GM18526 (cell line): ENCODE measurements around the gene TNIK.

ENCODE experiments used
- POLR2A ChIP-seq: IDR thresholded peaks from 3 replicates; pipeline ENCODE4 v1.6.1; 2011; ENCODE audit not compliant: insufficient read length; ENCODE audit errors: extremely low read depth

TNIK gene

DNA sequence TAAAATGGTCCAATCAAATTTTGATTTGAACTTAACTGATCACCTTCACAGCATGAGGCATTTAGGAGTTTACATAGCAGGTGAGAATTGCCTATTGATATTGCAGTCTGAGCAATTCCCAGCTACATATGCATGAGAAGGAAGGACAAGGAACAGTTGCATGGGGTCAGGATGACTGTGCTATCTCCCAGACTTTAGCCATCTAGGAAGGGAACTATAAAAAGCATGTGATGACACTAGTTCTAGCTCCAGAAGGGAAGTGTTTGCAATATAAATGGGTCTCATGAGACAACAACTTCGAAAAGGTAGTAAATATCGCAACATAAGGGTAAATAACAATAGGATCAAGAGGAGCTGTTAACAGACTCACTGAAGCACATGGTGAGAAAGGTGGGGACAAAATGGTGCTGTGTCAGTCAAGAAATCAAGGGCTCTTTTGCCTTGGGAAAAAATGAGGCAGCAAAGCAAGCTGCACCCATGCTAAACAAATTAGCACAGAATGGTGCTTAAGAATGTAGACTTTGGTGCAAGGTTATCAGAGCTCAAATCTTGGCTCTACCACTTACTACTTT is 343.3 kb downstream of the TNIK start:
- TF ChIP-seq POLR2A, result no peak

DNA sequence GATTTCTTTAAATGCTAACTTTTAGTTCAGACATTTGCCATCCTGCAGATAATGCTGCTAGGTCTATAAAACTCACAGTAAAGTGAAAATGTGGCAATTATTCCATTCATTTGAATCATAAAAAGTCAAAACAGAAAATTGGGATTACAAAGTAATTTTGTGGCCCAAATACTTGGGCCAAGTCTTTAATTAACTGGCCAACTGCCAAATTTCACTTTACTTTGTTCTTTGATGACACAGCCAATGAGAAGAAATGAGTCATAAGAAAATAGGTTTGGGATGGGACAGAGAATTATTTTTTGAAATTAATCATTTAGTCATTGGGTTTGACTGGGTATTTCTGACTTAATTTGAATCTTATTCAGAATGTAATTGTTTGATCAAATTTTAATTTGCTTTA is 343.8 kb downstream of the TNIK start:
- no peak for TF ChIP-seq POLR2A

DNA sequence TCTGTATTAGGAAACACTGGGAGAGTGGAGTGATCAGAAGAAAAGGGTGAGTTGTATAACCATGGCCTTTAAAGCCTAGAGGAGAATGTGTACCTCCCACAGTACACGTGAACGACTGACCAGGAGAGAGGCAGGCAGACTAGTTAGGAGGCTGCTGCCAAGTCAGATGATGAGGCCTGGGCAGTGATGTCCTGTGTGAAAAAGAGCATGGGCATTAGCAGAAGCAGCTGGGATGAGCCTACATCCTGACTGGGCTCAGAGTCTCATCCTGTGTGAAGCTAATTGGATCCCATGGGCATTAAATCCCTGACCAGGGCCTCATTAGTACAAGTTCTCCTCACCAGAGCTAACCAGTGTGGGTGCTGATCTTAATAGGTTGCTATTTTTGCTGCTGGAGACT is 344.5 kb downstream of the TNIK start:
- TF ChIP-seq POLR2A, result no peak

DNA sequence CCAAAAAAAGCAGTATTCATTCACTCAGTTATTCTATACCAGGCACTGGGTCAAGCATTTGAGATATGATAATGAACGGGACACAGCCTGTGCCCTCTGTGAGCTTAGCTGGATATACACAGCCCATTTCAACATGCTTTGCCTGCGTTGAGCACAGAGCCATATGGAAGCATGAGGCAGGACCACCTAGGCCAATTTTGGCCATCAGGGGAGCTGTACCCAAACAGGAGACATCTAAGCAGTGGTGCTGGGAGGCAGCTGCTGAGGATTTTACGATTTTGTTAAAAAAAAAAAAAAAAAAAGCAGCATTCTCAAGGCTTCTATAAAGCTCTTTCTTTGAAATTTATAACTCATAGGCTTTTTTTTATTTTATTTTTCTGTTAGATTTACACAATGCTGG is 346.5 kb downstream of the TNIK start:
- TF ChIP-seq POLR2A, result no peak

DNA sequence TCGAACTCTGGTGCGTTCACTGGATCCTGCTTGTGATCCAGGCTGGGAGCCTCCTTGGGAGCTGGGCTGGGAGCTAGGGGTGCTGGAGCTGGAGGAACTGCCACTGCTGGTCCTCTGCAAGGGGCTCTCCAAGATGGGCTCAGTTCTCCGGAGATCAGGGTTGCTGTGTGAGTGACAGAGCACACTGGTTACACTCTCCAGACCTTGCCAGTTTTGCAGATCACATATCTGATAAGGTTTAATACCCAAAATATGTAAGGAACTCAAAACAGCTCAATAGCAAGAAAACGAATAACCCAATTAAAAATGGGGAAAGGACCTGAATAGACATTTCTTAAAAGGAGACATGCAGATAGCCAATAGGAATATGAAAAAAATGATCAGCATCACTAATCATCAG is 349.5 kb downstream of the TNIK start:
- no peak for TF ChIP-seq POLR2A

DNA sequence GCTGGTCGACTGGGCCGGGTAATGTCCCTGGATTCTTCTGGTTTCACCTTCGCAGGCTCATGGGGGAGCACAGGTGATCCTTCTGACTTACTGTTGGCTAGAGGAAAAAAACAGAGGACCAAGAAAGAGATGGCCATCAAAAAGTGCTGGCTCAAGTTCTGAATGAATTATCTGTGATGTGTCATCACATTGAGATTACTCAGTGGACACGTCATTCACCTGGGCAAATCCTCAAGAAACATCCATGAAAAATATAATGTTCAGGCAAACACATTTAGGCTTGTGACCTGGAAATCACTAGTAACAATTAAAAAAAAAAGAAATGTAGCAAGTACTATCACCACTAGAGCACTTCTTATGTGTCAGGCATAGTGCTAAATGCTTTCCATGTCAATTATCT is 352.1 kb downstream of the TNIK start:
- TF ChIP-seq POLR2A, result no peak

DNA sequence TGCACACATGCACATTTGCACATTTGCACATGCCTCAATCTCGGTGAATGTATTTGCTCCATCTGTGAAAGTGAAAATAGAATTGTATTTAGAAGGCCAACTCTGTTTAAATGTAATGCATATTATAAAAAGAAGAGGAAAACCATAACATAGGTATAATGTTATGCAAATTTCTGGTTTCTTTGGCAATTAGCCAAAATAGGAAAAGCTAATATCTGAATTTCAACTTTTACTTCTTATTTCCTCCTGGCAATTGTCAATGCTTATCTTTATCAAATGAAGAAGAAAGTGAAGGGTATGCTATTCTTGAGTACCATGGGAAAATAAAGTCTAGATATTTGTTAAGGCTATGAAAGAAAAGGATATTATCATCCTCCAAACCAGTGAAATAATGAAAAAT is 357.0 kb downstream of the TNIK start:
- TF ChIP-seq POLR2A, result no peak

DNA sequence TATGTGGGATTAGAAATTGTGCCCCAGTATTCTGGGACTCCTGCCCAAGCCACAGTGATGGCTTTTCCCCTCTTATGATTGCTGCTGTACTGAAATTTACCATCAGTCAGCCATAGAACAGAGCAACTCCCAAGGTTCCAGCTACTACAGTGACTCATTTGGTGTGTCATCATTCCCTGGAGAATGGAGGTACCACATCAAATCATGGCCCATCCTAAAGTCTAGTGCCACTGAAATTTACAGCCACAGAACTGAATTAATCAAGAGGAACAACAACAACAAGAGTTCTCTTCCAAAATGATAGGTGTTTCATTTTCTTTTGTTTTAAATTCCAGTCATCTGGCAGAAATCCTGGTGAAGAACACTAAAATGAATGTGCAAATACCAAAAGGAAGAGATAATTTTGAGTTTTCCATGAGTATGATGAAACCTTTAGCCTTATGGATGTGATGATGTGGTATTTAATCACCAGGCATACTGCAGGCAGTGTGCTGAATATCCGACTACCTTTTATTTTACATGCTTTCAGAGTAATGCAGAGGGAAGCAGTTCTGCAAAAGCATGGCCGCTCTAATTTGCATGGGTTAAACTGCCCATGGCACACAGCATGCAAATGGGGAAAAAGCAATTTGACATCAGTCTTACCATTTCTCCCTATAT is 358.1 kb downstream of the TNIK start:
- no peak for TF ChIP-seq POLR2A

DNA sequence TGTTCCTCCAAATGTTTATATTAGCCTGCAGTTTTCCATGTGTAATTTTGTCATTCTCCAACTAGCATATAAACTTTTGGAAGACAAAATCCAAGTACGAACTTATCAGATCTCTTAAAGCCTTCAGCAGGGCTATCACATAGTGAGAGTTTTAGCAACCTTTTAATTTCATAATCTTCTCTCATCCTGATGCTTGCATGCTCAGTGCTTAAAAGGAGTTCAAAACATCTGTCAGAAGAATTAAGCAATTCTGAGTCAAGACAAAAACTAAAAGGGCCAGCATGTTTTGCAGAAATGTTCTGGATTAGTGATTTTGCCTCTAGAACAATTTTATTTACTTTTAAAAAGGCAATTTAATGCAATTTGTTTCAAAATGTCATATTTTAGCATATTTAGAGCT is 360.3 kb downstream of the TNIK start:
- TF ChIP-seq POLR2A, result no peak

DNA sequence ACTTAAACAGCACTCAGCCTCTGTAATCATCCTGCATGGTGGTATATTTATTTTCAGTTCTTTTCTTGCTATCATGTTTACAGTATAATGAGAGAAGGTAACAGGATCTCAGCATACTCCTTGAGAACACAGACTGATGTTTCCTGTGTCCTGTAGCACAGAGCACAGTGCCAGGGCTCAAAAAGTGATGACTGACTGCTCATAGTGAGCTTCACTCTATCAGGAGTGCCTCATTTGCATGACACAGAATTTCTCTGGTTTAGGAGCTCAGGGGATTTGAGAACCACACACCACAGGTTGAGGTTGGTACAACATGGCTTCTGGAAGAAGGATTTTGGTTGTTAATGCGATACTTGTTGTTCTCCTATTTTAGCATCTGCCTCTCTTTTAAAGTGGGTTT is 365.1 kb downstream of the TNIK start:
- TF ChIP-seq POLR2A, result no peak

DNA sequence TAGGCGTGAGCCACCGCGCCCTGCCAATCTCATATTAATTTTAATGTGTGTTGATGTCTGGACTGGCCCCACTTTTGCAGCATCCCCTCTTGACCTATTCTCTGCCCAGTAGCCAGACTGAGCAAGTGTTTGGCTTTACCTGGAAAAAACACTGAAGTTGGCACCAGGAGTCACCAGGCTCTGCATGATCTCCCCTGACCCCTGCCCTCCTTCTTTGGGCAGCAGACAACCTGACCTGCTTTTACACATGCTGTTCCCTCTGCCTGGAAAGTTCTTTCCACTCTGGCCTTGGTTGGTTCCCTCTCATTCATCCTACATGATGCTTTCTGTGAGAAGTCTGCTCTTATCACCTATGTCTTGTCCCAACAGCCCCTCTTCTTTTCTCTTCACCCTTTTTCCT is 365.8 kb downstream of the TNIK start:
- TF ChIP-seq POLR2A, result no peak

DNA sequence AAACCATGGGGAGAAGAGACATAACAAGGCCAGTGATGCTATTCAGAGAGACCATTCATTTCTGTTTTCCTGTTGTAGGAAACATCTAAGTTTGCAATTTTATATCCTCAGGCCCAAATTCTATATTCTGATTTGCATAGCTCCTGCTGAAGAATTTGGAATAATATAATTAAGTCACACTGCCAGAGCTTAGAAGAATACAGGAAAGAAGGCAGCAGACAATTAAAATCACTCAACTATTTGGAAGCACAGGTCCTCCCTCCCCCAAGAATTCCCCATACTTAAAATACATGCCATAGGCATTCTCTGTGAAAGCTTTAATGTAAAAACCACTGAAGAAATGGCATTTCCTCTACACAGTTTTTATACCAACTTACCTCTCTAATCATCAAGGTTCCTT is 366.7 kb downstream of the TNIK start:
- no peak for TF ChIP-seq POLR2A

DNA sequence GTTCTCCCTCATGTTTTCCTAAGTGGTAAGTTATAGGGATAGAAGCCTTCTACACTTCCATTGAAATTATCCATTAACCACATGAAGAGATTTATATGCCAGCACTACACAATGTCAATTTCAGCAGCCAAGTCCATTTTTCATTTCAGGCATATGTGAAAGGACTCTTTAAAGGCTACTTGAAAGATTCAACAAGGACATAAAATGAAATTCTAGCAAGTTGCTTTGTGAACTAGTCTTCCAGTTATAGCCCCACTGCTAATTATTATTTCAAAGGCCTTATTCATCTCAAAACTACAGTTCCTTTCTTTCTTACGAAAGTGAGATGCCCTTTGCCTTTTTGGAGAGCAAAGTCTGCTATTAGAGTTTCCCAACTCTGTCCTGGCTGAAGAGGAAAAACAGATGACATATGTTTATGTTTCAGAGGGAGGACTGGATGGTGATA is 367.7 kb downstream of the TNIK start:
- no peak for TF ChIP-seq POLR2A

DNA sequence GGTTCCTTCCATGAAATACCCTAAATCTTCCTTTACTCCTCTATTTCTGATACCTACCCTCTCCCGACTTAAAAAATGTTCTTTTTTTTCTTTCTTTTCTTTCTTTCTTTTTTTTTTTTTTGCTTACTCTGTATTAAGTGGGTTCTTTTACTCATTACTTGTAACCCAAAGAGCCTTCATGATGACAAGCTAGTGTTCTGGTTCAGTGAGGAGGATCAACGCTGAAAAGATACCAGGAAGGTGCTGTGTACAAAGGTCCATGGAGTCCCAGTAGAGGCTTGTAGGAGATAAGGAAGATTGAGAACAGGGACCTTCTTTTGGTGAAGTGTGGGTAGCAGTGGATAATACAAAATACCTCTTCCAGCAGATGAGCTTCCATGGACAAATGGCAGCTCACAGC is 369.9 kb downstream of the TNIK start:
- no peak for TF ChIP-seq POLR2A

DNA sequence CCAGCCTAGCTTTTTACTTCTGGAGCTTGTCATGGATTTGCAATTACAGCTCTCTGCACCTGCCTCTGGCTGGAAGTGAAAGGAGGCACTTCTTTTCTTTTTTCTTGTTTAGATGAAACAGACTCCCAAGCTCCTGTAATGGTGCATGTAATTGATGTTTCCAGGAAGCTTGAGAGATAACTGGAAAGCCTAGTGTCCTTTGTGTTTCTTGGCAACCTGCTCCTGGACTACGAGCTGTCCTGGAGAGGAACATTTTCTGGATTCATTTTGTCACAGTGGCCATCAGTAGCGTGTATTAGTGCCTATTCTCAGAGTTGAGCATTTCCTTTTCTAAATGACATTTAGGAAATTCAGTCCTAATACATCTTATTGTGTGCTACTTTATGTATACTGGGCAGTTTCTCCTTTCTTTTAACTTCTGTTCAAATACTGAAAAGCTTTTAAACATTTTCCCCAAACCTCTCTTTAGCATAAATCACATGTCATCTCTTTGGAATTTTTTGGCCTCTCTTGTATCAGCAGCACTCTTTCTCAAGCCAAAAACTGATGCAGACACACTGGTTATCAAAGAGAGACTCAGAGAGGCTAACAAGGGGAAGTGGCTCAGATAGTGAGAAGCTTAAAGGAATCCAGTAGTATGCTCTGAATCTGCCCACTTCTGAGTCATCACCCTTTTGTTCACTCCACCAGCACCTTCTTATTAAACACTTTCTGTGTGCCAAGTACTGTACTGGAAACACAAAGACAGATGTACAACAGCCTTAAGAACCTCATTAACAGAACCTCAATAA is 371.0 kb downstream of the TNIK start:
- TF ChIP-seq POLR2A, result no peak

DNA sequence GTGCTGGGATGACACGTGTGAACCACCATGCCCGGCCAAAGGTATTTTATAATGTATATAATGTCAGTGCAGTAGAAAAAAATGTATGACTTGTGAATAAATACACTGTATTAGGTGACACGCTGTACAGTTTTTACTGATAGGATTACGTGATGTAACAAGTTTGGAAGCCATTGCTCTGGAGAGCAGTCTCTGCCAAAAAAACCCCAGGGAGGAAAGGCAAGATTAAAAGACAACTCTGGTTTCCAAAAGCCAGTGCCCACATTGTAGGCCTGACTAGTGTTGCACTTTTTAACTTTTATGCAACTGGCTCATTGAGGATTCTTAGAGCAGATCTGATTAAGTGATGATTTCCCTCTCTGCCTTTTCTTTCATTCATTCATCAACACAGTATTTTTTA is 371.7 kb downstream of the TNIK start:
- no peak for TF ChIP-seq POLR2A

DNA sequence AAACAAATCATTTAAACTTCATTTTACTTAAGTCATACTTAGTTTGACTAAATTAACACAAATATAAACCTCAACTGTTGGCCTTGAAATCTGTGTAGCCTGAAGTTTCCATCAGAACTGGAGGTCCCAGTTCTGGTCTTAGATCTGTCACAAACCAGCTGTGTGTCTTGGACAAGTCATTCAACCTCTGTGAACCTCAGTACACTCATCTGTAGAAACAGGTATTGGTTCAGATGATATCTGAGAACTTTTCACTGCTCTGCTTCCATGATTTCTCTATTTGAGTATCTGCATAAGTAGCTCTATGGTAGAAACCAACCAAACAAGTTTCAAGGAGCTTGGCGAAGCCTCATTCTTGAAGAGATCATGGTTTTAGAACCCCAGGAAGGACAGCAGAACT is 373.3 kb downstream of the TNIK start:
- no peak for TF ChIP-seq POLR2A

DNA sequence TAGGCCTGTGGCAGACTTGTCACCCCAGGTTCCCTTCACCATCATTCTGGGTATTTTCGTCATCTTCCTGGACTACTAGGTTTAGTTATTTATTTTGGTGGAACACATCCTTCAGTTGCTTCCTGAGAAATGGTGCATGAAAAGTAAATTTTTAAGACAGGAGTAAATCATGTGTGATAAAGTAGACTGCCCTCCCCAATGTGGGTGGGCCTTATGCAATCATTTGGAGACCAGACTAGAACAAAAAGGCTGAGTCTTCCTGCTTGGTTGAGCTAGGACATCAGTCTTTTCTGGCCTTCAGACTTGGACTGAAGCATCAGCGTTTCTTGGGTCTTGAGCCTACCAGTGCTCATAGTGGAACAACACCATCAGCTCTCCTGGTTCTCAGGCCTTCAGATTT is 382.9 kb downstream of the TNIK start:
- no peak for TF ChIP-seq POLR2A
